Stomach (tissue), 4 donors: Measurements from ENCODE around the gene COX4I2.

Source experiments
- CTCF ChIP-seq, 7 experiments: fragments of 450-650 bp in 4 of 7; fragments of 200-600 bp in 3 of 7; sonication (generic) in 3 of 7; IDR thresholded peaks; one replicate each; pipeline ENCODE4 v1.5.1; 2016 to 2019; ENCODE audit warnings: antibody characterized with exemption in 7 of 7, control low read depth in 2 of 7, mild to moderate bottlenecking in 1 of 7
- EP300 ChIP-seq: sonication (generic); formaldehyde crosslinking; IDR thresholded peaks from one replicate; pipeline ENCODE4 v1.6.1; 2017; ENCODE audit warnings: antibody characterized with exemption
- POLR2A ChIP-seq, 4 donors: fragments of 450-650 bp; IDR thresholded peaks; one replicate each; pipeline ENCODE4 v1.6.1; 2016; ENCODE audit warnings: antibody characterized with exemption in 4 of 4, control low read depth in 2 of 4, mild to moderate bottlenecking in 1 of 4, moderate library complexity in 1 of 4
- POLR2AphosphoS5 ChIP-seq, 3 donors: sonication (generic); formaldehyde crosslinking; IDR thresholded peaks; one replicate each; pipeline ENCODE4 v1.6.1; 2016; ENCODE audit warnings: antibody characterized with exemption in 3 of 3

GRCh38 chr20:31632548-31633338 is 5.0 kb upstream of the COX4I2 start:
- TF ChIP-seq CTCF (IDR thresholded peaks at IDR 0.05) = no peak
- TF ChIP-seq EP300 = no peak
- no peak for TF ChIP-seq POLR2A (IDR thresholded peaks at IDR 0.05)
- no peak for TF ChIP-seq POLR2AphosphoS5 (IDR thresholded peaks at IDR 0.05)
